HG02610 (cell line): ENCODE results near the gene ARHGEF25.
A peak's percentile ranks its signal among the peaks of the same experiment; 100 is the strongest.
"Not testable (repeated sequence)": the region's sequence is repeated elsewhere in the genome, so short reads cannot be mapped to it uniquely, and the experiment has no call there.

Experiments
- ATAC-seq: cut with Tn5 transposase; IDR thresholded peaks from one replicate; pipeline ENCODE4 v1.9.1; 2021; ENCODE audit warnings: mild to moderate bottlenecking, moderate library complexity; ENCODE audit not compliant: unreplicated experiment

The ARHGEF25 gene

DNA sequence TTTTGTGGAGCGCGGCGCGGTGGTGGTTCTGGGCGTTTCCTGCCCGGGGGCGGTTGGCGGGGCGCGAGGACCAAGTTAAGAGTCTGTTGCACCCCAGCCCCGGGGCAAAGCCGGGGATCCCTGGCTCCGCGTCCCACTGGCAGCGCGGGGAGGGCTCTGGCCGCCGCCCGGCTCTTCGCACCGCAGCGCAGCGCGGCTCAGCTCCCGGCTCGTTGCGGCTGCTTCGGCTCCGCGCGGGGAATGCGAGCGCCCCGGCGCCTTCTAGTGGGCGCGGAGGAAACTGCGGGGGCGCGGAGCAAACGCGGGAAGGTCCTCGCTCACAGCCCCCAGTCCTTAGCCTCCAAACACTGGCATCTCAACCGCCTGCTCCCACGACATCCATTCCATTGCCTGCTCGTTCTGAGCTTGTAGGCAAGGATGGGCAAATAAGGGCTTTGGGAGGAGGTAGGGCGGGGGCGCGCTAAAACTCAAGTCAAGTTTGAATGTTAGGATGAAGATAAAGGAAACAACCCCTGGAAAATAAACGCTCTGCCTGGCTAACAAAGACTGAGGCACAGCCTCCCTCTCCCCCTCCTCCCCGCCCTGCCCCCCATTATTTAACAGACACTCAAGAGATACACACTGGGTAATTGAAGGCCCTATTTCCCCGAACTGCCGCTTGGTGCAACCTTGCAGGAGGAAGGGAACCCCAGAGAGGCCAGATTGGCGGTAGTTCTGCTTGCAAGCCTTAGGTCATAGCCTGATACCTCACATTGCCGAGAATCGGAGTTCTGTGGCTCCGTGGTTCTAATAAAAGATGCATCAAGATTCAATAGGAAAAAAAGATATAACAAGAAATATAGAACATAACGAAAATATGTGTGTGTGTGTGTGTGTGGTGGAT, 22.0 kb downstream of the ARHGEF25 start, which contains the start of gene B4GALNT1:
Gene B4GALNT1, minus strand, starts transcription at position 244 of the 883 bp plus-strand sequence. CDS start 1,069 bp downstream, outside the sequence.
- peak; percentile 59 for ATAC-seq

DNA sequence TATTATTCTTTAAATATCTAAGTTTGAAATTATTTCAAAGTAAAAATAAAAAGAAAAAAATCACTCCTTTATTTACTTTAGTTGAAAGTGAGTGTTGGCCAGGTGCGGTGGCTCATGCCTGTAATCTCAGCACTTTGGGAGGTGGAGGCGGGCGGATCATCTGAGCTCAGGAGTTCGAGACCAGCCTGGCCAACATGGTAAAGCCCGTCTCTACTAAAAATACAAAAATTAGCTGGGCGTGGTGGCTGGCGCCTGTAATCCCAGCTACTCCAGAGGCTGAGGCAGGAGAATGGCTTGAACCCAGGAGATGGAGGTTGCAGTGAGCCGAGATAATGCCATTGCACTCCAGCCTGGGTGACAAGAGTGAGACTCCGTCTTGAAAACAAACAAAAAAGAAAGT, 25.5 kb downstream of the ARHGEF25 start:
- not testable (repeated sequence) for ATAC-seq

DNA sequence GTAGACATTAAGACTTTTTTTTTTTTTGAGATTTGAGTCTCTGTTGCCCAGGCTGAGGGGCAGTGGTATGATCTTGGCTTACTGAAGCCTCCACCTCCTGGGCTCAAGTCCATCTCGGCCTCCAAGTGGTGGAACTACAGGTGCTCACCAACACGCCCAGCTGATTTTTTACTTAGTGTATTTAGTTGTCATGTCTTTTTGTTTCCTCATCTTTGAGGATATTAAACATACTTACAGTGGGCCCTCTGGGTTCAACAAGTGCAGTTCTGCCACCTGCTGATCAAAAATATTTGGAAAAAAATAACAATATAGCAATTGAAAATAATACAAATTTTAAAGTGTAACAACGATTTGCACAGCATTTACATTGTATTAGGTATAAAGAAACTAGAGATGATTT, 26.1 kb downstream of the ARHGEF25 start:
- ATAC-seq, result no peak

DNA sequence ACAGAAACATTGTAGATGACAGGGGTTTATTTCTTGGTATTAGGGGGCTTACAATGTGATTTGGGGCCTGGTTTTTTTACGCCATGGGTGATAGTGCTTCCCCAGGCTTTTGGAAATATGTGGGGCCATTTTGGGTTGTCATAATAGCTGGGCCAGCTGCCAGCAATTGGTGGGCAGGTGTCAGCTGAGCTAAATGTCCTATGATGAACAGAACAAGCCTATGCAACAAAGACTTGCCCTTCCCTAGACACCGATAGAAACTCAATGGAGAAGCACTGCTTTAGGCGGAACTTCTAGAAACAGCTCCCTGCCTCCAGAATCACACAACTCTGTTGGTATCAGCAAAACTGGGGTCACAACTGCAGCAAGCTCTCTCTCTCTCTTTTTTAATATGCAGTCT, 26.9 kb downstream of the ARHGEF25 start:
- no peak for ATAC-seq

DNA sequence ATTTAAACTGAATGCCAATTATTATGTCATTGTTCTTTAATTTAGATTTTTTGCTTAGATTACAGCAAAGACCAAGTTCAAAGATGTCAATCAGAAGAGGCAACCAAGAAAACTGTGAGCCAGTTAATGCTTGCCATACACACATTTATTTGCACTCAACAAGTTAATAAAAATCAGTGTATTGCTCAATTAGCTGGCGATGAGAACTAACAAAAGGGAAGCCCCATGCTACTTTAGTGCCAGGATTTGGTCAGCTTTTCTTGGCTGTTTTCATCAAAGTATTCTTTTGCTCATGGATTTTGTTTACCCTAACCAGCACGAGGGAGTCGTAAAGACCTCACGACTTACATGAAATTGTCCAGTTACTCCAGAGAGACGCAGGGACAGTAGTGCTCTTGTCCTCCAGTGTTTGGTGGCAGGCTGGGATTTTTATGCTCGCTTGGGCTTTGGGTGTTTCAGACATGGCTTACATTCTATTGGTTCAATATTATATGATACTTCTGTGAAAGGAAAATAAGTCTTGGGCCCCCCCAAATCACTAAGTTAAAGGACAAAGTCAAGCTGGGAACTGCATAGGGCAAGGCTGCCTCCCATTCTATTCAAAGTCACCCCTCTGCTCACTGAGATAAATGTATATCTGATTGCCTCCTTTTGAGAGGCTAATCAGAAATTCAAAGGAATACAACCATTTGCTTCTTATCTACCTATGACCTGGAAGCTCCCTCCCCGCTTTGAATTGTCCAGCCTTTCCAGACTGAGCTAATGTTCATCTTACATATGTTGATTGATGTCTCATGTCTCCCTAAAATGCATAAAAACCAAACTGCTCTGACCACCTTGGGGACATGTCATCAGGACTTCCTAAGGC, 29.2 kb downstream of the ARHGEF25 start:
- ATAC-seq, result no peak

DNA sequence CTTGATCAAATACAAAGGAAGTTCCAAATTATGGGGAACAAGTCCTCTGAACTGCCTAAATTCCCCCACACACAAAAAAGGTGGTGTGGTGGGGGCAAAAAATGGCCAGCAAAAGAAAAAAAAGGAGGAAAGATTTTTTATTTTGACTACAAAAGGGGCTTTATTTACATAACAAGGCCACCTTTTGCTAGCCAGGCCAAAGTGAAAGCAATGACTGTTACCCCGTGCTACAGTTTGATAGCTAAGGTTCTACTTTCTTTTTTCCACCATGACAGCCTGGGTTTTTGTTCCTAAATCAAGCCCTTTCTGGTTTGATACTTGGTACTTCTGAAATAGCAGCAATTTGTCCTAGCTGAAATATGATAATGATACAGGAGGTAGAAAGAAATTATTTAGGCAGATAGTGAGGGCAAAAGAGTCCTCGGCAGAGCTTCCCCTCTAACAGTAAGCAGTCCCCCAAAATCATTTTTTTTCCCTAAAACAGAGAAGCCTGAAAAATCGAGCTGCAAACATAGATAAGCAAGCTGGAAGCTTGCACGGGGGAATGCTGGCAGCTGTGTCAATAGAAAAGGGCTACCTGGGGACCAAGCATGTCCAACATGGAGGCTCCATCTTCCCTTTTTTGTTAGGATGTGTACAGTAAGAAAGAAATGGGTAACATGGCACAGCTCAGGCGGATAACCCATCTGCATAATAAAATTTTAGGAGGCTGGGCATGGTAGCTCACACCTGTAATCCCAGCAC, 30.6 kb downstream of the ARHGEF25 start:
- no peak for ATAC-seq

DNA sequence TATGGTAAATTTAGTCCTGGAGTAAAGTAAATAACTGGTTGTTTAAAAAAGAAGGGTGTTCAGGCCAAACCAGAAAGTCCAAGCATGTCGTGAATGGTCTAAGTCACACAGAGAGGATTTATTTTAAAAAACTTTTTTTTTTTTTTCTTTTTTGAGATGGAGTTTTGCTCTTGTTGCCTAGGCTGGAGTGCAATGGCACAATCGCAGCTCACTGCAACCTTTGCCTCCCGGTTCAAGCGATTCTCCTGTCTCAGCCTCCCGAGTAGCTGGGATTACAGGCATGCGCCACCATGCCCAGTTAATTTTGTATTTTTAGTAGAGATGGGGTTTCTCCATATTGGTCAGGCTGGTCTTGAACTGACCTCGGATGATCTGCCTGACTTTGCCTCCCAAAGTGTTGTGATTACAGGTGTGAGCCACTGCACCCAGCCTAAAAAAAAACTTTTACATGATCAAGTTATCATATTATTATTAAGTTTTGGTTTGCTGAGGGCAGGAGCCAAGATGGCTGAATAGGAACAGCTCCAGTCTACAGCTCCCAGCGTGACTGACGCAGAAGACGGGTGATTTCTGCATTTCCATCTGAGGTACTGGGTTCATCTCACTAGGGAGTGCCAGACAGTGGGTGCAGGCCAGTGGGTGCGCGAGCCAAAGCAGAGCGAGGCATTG, 34.9 kb downstream of the ARHGEF25 start:
- ATAC-seq, result not testable (repeated sequence)

DNA sequence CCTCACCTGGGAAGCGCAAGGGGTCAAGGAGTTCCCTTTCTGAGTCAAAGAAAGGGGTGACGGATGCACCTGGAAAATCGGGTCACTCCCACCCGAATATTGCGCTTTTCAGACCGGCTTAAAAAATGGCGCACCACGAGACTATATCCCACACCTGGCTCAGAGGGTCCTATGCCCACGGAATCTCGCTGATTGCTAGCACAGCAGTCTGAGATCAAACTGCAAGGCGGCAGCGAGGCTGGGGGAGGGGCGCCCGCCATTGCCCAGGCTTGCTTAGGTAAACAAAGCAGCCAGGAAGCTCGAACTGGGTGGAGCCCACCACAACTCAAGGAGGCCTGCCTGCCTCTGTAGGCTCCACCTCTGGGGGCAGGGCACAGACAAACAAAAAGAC, 35.4 kb downstream of the ARHGEF25 start:
- not testable (repeated sequence) for ATAC-seq

DNA sequence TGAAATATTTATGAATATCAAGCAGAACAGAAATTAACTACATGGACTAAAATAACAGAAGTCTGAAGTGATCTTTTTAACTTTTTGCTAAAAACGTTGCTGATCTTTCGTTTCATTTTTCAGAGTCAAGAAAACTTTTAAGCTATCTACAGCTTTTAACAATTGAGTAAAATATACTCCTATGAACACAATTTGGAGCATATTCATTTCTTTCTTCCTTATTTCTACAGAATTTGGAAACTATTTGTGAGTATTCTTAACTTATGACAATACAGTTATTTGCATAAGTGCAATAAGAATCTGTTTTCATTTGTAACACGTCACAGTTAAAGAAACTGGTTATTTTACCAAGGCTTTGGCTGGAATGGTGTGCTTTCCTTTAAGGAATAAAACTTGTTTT, 42.8 kb downstream of the ARHGEF25 start:
- no peak for ATAC-seq

DNA sequence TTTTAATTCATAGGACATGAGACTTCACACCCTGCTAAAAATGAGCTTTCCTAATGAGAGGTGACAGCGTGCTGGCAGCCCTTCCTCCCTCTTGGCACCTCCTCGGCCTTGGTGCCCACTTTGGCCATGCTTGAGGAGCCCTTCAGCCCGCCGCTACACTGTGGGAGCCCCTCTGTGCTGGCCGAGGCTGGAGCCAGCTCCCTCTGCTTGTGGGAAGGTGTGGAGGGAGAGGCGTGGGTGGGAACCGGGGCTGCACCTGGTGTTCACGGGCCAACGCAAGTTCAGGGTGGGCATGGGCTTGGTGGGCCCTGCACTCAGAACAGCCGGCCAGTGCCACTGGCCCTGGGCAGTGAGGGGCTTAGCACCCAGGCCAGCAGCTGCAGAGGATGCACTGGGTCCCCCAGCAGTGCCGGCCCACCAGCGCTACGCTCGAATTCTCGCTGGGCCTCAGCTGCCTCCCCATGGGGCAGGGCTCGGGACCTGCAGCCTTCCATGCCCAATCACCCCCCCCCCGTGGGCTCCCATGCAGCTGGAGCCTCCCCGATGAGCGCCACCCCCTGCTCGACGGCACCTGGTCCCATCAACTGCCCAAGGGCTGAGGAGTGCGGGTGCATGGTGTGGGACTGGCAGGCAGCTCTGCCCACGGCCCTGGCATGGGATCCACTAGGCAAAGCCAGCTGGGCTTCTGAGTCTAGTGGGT, 44.5 kb downstream of the ARHGEF25 start:
- no peak for ATAC-seq

DNA sequence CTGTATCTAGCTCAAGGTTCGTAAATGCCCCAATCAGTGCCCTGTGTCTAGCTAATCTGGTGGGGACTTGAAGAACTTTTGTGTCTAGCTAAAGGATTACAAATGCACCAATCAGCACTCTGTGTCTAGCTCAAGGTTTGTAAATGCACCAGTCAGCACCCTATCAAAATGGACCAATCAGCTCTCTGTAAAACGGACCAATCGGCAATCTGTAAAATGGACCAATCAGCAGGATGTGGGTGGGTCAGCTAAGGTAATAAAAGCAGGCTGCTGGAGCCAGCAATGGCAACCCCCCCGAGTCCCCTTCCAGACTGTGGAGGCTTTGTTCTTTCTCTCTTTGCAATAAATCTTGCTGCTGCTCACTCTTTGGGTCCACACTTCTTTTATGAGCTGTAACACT, 45.2 kb downstream of the ARHGEF25 start:
- not testable (repeated sequence) for ATAC-seq

DNA sequence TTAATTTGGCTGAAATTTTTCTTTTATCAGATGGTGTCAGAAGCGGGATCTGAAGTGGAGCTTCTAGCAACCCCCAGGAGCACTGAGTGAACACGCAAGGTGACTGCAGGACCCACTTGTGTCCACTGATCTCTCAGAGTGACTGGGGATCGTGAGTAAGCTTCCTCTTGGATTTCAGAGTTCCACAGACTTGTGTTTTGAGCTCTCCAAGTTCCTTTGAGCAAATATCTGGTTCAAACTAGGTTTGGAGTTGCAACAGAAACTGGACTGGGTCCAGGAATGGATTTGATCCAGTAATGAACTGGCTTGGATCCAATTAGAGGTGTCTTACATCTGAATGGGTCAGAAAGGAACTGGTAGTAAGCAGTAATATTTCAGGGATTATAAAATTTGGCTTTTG, 46.5 kb downstream of the ARHGEF25 start:
- ATAC-seq, result no peak

DNA sequence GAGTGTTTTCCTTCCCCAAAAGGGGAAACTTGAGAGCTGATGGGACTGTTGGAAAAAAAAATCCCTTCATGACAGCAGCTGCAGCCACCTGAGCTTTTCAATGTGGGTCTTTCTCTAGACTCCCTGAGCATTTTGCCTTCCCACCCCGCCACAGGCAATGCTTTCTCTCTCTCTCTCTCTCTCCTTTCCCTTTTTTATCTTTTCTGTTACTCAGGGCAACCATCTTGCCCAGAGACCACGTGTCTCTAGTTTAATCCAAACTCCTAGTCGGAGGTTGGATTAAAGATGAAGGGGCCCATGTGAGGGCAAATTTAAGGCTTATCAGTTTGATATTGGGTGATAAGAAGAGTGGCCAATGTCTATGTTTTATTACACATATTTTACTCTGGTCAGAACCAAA, 47.7 kb downstream of the ARHGEF25 start:
- no peak for ATAC-seq

DNA sequence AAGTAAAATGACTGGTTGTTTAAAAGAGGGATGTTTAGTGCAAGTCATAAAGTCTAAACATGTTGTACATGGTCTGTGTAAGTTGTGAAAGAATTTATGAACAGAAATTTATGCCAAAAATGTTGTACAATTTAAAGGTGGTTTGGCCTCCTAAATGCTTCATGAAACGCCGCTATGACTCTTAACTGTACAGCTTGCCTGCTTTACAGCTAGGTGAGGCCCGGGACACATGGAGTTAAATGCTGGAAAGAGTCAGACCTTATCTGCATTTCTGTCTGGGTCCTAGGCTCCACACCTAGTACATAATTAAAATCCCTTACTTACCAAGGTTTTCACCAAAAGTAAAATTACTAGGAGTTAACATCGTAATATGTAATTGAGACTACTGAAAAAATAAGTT, 50.1 kb downstream of the ARHGEF25 start:
- ATAC-seq, result no peak

DNA sequence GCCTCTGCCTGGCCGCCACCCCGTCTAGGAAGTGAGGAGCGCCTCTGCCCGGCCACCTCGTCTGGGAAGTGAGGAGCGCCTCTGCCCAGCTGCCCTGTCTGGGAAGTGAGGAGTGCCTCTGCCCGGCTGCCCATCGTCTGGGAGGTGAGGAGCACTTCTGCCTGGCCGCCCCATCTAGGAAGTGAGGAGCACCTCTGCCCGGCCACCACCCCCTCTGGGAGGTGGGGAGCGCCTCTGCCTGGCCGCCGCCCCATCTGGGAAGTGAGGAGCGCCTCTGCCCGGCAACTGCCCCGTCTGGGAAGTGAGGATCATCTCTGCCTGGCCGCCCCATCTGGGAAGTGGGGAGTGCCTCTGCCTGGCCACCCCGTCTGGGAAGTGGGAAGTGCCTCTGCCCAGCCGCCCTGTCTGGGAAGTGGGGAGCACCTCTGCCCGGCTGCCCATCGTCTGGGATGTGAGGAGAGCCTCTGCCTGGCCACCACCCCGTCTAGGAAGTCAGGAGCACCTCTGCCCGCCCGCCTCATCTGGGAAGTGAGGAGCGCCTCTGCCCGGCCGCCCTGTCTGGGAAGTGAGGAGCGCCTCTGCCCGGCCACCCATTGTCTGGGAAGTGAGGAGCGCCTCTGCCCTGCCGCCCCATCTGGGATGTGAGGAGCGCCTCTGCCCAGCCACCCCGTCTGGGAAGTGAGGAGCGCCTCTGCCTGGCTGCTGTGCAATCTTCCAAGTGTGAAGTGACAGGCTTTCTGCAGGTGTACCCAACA, 54.0 kb downstream of the ARHGEF25 start:
- not testable (repeated sequence) for ATAC-seq
